H9 (cell line): ENCODE data around the gene OMD. TPM values are rescaled to one million over a fixed set of nuclear protein-coding genes. Genes with fewer than 3 reads are reported as not detected.

Experiments used
- DNase-seq: peaks from one replicate; pipeline ENCODE4 v3.0.0-alpha.2; 2017
- H2AFZ ChIP-seq: one replicate; pipeline ENCODE4 v1.6.1; 2013; ENCODE audit warnings: mild to moderate bottlenecking, low read length, control low read depth, moderate library complexity
- H2AK5ac ChIP-seq: 2 replicates; pipeline ENCODE4 v1.6.1; 2013; ENCODE audit warnings: low read length, control low read depth, mixed read lengths; ENCODE audit not compliant: insufficient read length
- H2BK120ac ChIP-seq: one replicate; pipeline ENCODE4 v1.6.1; 2013; ENCODE audit warnings: low read depth, mild to moderate bottlenecking, low read length, control low read depth, inconsistent platforms; ENCODE audit not compliant: poor library complexity, severe bottlenecking
- H2BK12ac ChIP-seq: 2 replicates; pipeline ENCODE4 v1.6.1; 2013; ENCODE audit warnings: low read length, control low read depth, mixed read lengths, low read depth; ENCODE audit not compliant: insufficient read length
- H2BK15ac ChIP-seq: 2 replicates; pipeline ENCODE4 v1.6.1; 2013; ENCODE audit warnings: low read depth, low read length, control low read depth
- H2BK20ac ChIP-seq: one replicate; pipeline ENCODE4 v1.6.1; 2013; ENCODE audit warnings: low read depth, mild to moderate bottlenecking, low read length, control low read depth, inconsistent platforms; ENCODE audit not compliant: poor library complexity, severe bottlenecking
- H2BK5ac ChIP-seq: 2 replicates; pipeline ENCODE4 v1.6.1; 2013; ENCODE audit warnings: low read length, control low read depth, mixed read lengths; ENCODE audit not compliant: insufficient read length
- H3K14ac ChIP-seq: 2 replicates; pipeline ENCODE4 v1.6.1; 2013; ENCODE audit warnings: low read length, control low read depth; ENCODE audit not compliant: insufficient read depth
- H3K18ac ChIP-seq: 2 replicates; pipeline ENCODE4 v1.6.1; 2013; ENCODE audit warnings: low read depth, mild to moderate bottlenecking, mixed read lengths, low read length, control low read depth; ENCODE audit not compliant: insufficient read length
- H3K23ac ChIP-seq: 2 replicates; pipeline ENCODE4 v1.6.1; 2013; ENCODE audit warnings: low read length, control low read depth, mixed read lengths, low read depth; ENCODE audit not compliant: insufficient read length
- H3K23me2 ChIP-seq: 2 replicates; pipeline ENCODE4 v1.6.1; 2013; ENCODE audit warnings: low read depth, mild to moderate bottlenecking, mixed read lengths, low read length, control low read depth; ENCODE audit not compliant: insufficient read length, poor library complexity, severe bottlenecking
- H3K27ac ChIP-seq: 2 replicates; pipeline ENCODE4 v1.5.1; 2013; ENCODE audit warnings: low read length, control low read depth, mixed read lengths, low read depth; ENCODE audit not compliant: insufficient read length
- H3K27me3 ChIP-seq: 2 replicates; pipeline ENCODE4 v1.6.1; 2013; ENCODE audit warnings: low read length, control low read depth, inconsistent platforms; ENCODE audit not compliant: insufficient read depth
- H3K4ac ChIP-seq: 2 replicates; pipeline ENCODE4 v1.6.1; 2013; ENCODE audit warnings: low read depth, mild to moderate bottlenecking, control low read depth, inconsistent platforms, low read length, moderate library complexity
- H3K4me1 ChIP-seq: 2 replicates; pipeline ENCODE4 v1.6.1; 2013; ENCODE audit warnings: low read length, control low read depth, inconsistent platforms; ENCODE audit not compliant: insufficient read depth
- H3K4me2 ChIP-seq: 2 replicates; pipeline ENCODE4 v1.6.1; 2013; ENCODE audit warnings: low read length, control low read depth, mixed read lengths; ENCODE audit not compliant: insufficient read length, insufficient read depth
- H3K56ac ChIP-seq: 2 replicates; pipeline ENCODE4 v1.6.1; 2013; ENCODE audit warnings: low read depth, mild to moderate bottlenecking, mixed read lengths, low read length, control low read depth; ENCODE audit not compliant: insufficient read length
- H3K79me1 ChIP-seq: 2 replicates; pipeline ENCODE4 v1.6.1; 2013; ENCODE audit warnings: low read depth, mild to moderate bottlenecking, moderate library complexity, low read length, control low read depth, inconsistent platforms; ENCODE audit not compliant: insufficient read depth, poor library complexity, severe bottlenecking
- H3K79me2 ChIP-seq: 2 replicates; pipeline ENCODE4 v1.6.1; 2013; ENCODE audit warnings: low read length, control low read depth, inconsistent platforms; ENCODE audit not compliant: insufficient read depth
- H3K9ac ChIP-seq: 2 replicates; pipeline ENCODE4 v1.6.1; 2013; ENCODE audit warnings: low read length, control low read depth, mixed read lengths; ENCODE audit not compliant: insufficient read length; ENCODE audit errors: extremely low read depth
- H3K9me3 ChIP-seq: one replicate; pipeline ENCODE4 v1.6.1; 2013; ENCODE audit warnings: low read depth, low read length, inconsistent platforms; ENCODE audit not compliant: control insufficient read depth
- H3T11ph ChIP-seq: one replicate; pipeline ENCODE4 v1.6.1; 2013; ENCODE audit warnings: mild to moderate bottlenecking, low read length, control low read depth, inconsistent platforms
- H4K20me1 ChIP-seq: one replicate; pipeline ENCODE4 v1.6.1; 2013; ENCODE audit not compliant: control insufficient read depth, insufficient read length, insufficient read depth
- H4K5ac ChIP-seq: 2 replicates; pipeline ENCODE4 v1.6.1; 2013; ENCODE audit warnings: low read depth, mild to moderate bottlenecking, mixed read lengths, low read length, control low read depth; ENCODE audit not compliant: insufficient read length
- H4K8ac ChIP-seq: replicated peaks from 2 replicates; pipeline ENCODE4 v1.6.1; 2013; ENCODE audit warnings: low read length, control low read depth, mixed read lengths, low read depth; ENCODE audit not compliant: insufficient read length
- H4K91ac ChIP-seq: 2 replicates; pipeline ENCODE4 v1.6.1; 2013; ENCODE audit warnings: low read depth, mild to moderate bottlenecking, moderate library complexity, mixed read lengths, low read length, control low read depth; ENCODE audit not compliant: insufficient read length
- H3K27ac Mint-ChIP-seq, 3 experiments: 2 replicates in 2 of 3; 3 replicates in 1 of 3; pipeline ENCODE4 v1.8.0; 2020 to 2021; ENCODE audit warnings: mixed read lengths in 3 of 3, mild to moderate bottlenecking in 1 of 3, moderate library complexity in 1 of 3
- H3K27me3 Mint-ChIP-seq: 2 replicates; pipeline ENCODE4 v1.8.0; 2021; ENCODE audit warnings: low read depth, mild to moderate bottlenecking, moderate library complexity, mixed read lengths
- H3K36me3 Mint-ChIP-seq, 3 experiments: 2 replicates in 2 of 3; 3 replicates in 1 of 3; pipeline ENCODE4 v1.8.0; 2020 to 2021; ENCODE audit warnings: low read depth in 3 of 3, mixed read lengths in 3 of 3; ENCODE audit not compliant: insufficient read depth in 1 of 3
- H3K4me1 Mint-ChIP-seq, 2 experiments: 2 replicates each; pipeline ENCODE4 v1.8.0; 2020; ENCODE audit warnings: mixed read lengths in 2 of 2
- H3K4me3 Mint-ChIP-seq, 2 experiments: 2 replicates in 1 of 2; 3 replicates in 1 of 2; pipeline ENCODE4 v1.8.0; 2020 to 2021; ENCODE audit warnings: mild to moderate bottlenecking in 2 of 2, mixed read lengths in 2 of 2, moderate library complexity in 1 of 2
- H3K9me3 Mint-ChIP-seq, 2 experiments: 2 replicates in 1 of 2; 3 replicates in 1 of 2; pipeline ENCODE4 v1.8.0; 2020; ENCODE audit warnings: mild to moderate bottlenecking in 2 of 2, mixed read lengths in 2 of 2, moderate library complexity in 1 of 2
- CTCF ChIP-seq: fragments of 200-600 bp; sonication (generic); conservative IDR thresholded peaks from 3 replicates; pipeline ENCODE4 v1.8.0; 2021; ENCODE audit warnings: antibody characterized with exemption, mild to moderate bottlenecking
- WGBS: extraction: QIAGEN DNeasy Blood & Tissue Kit; methylation state at CpG from one replicate; pipeline ENCODE4 v1.1.7; 2013; ENCODE audit warnings: missing lambda C conversion rate, low lambda C conversion rate, mixed read lengths; ENCODE audit not compliant: insufficient read length; ENCODE audit errors: extremely low coverage; 5-methylcytosine and 5-hydroxymethylcytosine counted together
- total RNA-seq: library from RNA; stranded (reverse); gene quantifications from 2 replicates; pipeline ENCODE4 v1.2.1, GENCODE V29; 2021

The OMD gene
- total RNA-seq, 1 experiment from 2014 or later = not detected

GRCh38 chr9:92381775-92382174 lies 42.5 kb downstream of the OMD start:
- H3K23me2 ChIP-seq = no peaks in the 10 kb centered on the region
- no peaks in the 10 kb centered on the region for H3K9me3 ChIP-seq

More at GRCh38 chr9:92381775-92382174, 42.5 kb downstream of the OMD start:
- Histone ChIP-seq H4K91ac (no peak overlapping the region), H4K5ac (no peak overlapping the region), H3K4me2 (no peak overlapping the region), H4K8ac (no peak overlapping the region), H2BK20ac (no peak overlapping the region), H3K9ac (no peak overlapping the region), H3T11ph (no peak overlapping the region), H2BK120ac (no peak overlapping the region), H4K20me1 (no peaks in the 10 kb centered on the region), H3K4me1 (peaks cover 3% of the 10 kb centered on the region; the same call in 1 of the 2 replicates), H3K4ac (no peak overlapping the region), H3K56ac (no peak overlapping the region), H2AK5ac (no peak overlapping the region), H2BK15ac (no peak overlapping the region), H3K79me2 (no peaks in the 10 kb centered on the region), H3K23ac (no peak overlapping the region), H3K14ac (no peak overlapping the region), H2AFZ (no peak overlapping the region), H2BK5ac (no peak overlapping the region), H3K27me3 (no peaks in the 10 kb centered on the region), H3K18ac (no peak overlapping the region), H3K27ac (no peak overlapping the region), H3K79me1 (no peaks in the 10 kb centered on the region), H2BK12ac (no peak overlapping the region)
- H3K36me3 Mint-ChIP-seq = no peaks in the 10 kb centered on the region; a peak in 1 of 7 replicates
- no peak overlapping the region for H3K4me3 Mint-ChIP-seq
- DNase-seq = no peak
- no CpG with 5 or more reads among the region's 2 CpGs for WGBS
- H3K4me1 Mint-ChIP-seq = peaks cover 13 to 19% of the 10 kb centered on the region in 2 experiments
- no peak overlapping the region for H3K27ac Mint-ChIP-seq
- no peaks in the 10 kb centered on the region; the same call in 1 of the 2 replicates for H3K27me3 Mint-ChIP-seq
- no peaks in the 10 kb centered on the region for H3K9me3 Mint-ChIP-seq
- TF ChIP-seq CTCF = no peak
